Thyroid gland (tissue), 4 donors: Measurements from ENCODE around the gene RGS8. TPM values are rescaled to one million over a fixed set of nuclear protein-coding genes. Genes with fewer than 3 reads are reported as not detected.

ENCODE experiments used
- DNase-seq, 2 donors: peaks; one replicate each; pipeline ENCODE4 v3.0.0-alpha.2; 2019
- H3K27ac ChIP-seq, 3 donors: fragments of 200-600 bp; sonication (generic); 1 replicate in 2 of 3; 2 replicates in 1 of 3; pipeline ENCODE4 v1.5.1; 2016 to 2019; ENCODE audit warnings: mild to moderate bottlenecking in 1 of 3, moderate library complexity in 1 of 3
- H3K27me3 ChIP-seq: fragments of 200-600 bp; sonication (generic); one replicate; pipeline ENCODE4 v1.5.1; 2019
- H3K36me3 ChIP-seq, 2 donors: fragments of 200-600 bp; sonication (generic); one replicate each; pipeline ENCODE4 v1.5.1; 2016 to 2019
- H3K4me1 ChIP-seq, 2 donors: fragments of 200-600 bp; sonication (generic); one replicate each; pipeline ENCODE4 v1.5.1; 2017 to 2019
- H3K4me3 ChIP-seq, 3 donors: fragments of 200-600 bp; sonication (generic); replicated peaks in 1 of 3; 1 replicate in 2 of 3; 2 replicates in 1 of 3; pipeline ENCODE4 v1.5.1; 2016; ENCODE audit warnings: mild to moderate bottlenecking in 1 of 3
- H3K9me3 ChIP-seq: fragments of 200-600 bp; sonication (generic); one replicate; pipeline ENCODE4 v1.5.1; 2017
- POLR2A ChIP-seq, 2 donors: fragments of 450-650 bp; IDR thresholded peaks; one replicate each; pipeline ENCODE4 v1.6.1; 2017; ENCODE audit warnings: antibody characterized with exemption in 2 of 2, mild to moderate bottlenecking in 2 of 2, moderate library complexity in 1 of 2
- WGBS, 2 donors: methylation state at CpG; one replicate each; pipeline ENCODE4 v1.1.5; 2017; 5-methylcytosine and 5-hydroxymethylcytosine counted together
- intact Hi-C: fragments of 100-400 bp; cut with DNase I; formaldehyde crosslinking; loops from one replicate; pipeline ENCODE4 v1.15.1; 2023
- total RNA-seq, 4 donors: library from RNA; depleted of rRNA; stranded (reverse); fragments of >200 nt; gene quantifications; one replicate each; pipeline ENCODE4 v1.2.3, GENCODE V29; 2016
- TF ChIP-seq, protein P1 (sequence below), 6 experiments: fragments of 200-600 bp in 3 of 6; fragments of 450-650 bp in 3 of 6; sonication (generic) in 3 of 6; IDR thresholded peaks; one replicate each; pipeline ENCODE4 v1.5.1; 2016 to 2019; ENCODE audit warnings: antibody characterized with exemption in 6 of 6, mild to moderate bottlenecking in 2 of 6, inconsistent platforms in 1 of 6, moderate library complexity in 1 of 6

RGS8 gene
- total RNA-seq, 4 donors from 2014 or later: 2.4 to 5.9 (median 5.0) TPM

DNA sequence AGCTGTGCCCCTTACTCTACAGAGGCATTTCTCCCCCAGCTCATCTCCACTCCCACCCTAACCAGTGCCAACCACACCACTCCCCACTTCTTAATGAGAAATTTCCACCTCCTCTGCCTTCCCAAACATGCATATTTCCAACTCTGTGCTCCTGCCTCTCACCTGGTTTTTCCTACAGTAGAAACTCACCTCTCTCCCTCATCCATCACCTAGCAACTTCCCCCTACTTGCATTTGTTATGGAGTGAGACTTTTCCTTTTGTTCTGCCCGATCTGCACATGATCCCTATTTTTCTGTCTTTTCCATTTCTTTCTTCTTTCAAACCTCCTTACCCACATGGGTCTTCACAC is 11.9 kb downstream of the RGS8 start:
- DNase-seq: no peak
- Histone ChIP-seq H3K27me3 (no peaks in the 10 kb centered on the region), H3K4me1 (peaks cover 34 to 61% of the 10 kb centered on the region in 2 donors), H3K36me3 (no peaks in the 10 kb centered on the region), H3K4me3 (no peak overlapping the region), H3K27ac (peak overlapping the region in 1 of 3 donors; percentile 80), H3K9me3 (no peaks in the 10 kb centered on the region)
- 81 to 93% methylated on average over 1 of the region's 1 CpG for WGBS, 2 donors
- intact Hi-C loops: loop anchor here (10.0 kb wide), 1 partner anchor 112 kb away; the partner anchor contains the start of gene NPL
- no peak for TF ChIP-seq POLR2A (IDR thresholded peaks at IDR 0.05)
- TF ChIP-seq, protein P1, sequence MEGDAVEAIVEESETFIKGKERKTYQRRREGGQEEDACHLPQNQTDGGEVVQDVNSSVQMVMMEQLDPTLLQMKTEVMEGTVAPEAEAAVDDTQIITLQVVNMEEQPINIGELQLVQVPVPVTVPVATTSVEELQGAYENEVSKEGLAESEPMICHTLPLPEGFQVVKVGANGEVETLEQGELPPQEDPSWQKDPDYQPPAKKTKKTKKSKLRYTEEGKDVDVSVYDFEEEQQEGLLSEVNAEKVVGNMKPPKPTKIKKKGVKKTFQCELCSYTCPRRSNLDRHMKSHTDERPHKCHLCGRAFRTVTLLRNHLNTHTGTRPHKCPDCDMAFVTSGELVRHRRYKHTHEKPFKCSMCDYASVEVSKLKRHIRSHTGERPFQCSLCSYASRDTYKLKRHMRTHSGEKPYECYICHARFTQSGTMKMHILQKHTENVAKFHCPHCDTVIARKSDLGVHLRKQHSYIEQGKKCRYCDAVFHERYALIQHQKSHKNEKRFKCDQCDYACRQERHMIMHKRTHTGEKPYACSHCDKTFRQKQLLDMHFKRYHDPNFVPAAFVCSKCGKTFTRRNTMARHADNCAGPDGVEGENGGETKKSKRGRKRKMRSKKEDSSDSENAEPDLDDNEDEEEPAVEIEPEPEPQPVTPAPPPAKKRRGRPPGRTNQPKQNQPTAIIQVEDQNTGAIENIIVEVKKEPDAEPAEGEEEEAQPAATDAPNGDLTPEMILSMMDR (IDR thresholded peaks at IDR 0.05): no peak

DNA sequence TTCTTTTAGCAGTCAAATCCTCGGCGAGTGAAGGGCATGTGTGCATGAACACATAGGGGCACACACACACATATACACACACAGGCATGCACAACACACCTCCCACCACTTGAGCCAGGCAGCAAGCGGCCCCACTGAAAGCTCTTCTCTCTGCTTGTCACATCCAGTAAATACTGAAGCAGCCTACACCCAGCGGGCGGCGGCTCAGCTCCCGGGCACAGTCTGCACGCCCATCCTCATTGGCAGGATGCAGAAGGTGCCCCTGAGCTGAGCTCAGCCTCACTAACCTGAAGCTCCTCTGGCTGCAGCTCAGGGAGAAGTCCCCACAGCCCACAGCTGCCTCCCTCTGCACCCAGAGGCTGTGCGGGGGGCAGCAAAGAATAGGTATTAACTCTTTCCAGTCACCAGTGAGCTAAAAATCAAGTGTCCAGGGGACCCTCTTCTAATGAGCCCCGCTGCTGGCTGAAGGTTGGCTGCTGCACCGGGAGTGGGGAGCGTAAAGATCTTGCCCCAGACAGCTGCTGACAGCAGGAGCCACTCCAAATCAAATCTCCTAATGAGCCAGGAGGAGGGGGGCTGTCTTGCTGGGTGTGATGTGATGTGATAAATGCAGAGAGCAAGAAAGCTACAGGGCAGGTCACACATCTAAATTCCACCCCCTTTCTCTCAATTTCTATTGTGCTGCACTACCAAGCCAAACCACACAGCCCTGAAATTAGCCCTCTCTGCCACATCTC is 12.5 kb downstream of the RGS8 start:
- Histone ChIP-seq H3K4me1 (peaks cover 34 to 66% of the 10 kb centered on the region in 2 donors), H3K27me3 (no peaks in the 10 kb centered on the region), H3K36me3 (no peaks in the 10 kb centered on the region), H3K4me3 (no peak overlapping the region), H3K27ac (peak overlapping the region; percentile 52 to 80 (median 61)), H3K9me3 (no peaks in the 10 kb centered on the region)
- TF ChIP-seq, protein P1 (IDR thresholded peaks at IDR 0.05): no peak
- TF ChIP-seq POLR2A (IDR thresholded peaks at IDR 0.05): peak in 1 of 2 donors; percentile 54
- 31 to 48% methylated on average over 10 to 12 of the region's 12 CpGs for WGBS, 2 donors
- intact Hi-C loops: loop anchor here (10.0 kb wide), 1 partner anchor 113 kb away; the partner anchor contains the start of gene NPL
- peak; percentile 80 to 83 for DNase-seq

DNA sequence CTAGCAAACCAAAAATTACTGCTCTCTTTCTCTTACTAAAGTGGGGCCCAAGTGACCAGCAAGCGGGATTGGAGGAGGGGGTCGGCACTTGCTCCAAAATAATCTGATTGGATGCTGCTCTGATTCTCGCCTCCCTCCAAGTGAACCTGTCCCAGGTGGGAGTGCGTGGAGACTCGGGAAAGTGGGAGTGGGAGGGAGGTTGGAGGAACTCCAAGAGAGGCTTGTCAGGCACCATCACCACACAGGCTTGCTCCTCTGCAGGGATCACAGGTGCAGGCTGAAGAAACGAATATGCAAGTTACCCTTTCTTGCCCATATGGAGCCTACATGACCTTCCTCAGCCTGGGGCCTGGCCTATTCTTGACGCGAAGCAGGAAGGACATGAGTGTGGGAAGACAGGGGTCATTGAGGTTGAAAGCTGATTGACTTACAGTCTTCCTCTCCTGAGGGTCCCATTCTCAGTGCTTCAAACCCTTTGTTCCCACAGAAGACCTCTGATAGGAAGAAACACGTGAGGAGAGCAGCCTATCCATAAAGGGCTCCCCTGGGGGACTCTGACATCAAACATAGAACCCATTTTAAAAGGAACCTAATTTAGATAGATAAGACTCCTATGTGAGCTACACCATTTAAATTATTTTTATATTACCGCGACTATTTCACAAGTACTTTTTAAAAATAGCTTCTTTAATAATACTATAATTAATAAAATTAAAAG is 14.2 kb downstream of the RGS8 start:
- intact Hi-C loops: loop anchor here (10.0 kb wide), 1 partner anchor 115 kb away; the partner anchor contains the start of gene NPL

DNA sequence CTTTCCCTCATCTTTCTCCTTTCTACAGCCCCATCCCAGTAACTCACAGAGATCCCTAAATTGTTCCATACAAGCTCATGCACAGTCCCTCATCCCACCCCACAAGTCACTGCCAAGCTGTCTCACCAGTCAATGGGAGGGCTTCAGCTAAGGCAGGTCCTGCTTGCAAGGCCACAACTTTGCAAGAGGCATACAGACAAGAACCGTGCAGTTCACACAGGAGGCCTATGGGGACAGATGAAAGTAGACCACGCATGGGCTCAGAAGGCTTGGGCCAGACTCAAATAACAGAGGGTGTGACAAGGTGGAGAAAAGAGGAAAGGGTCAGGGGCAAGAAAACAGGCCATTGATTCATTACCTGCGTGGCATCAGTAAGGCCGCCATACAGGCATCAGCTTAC is 15.1 kb downstream of the RGS8 start:
- Histone ChIP-seq H3K27ac (peak overlapping the region; percentile 3 to 80 (median 61)), H3K27me3 (no peaks in the 10 kb centered on the region), H3K4me1 (peaks cover 24 to 53% of the 10 kb centered on the region in 2 donors), H3K9me3 (no peaks in the 10 kb centered on the region), H3K4me3 (no peak overlapping the region), H3K36me3 (no peaks in the 10 kb centered on the region)
- TF ChIP-seq, protein P1 (IDR thresholded peaks at IDR 0.05): no peak
- no peak for TF ChIP-seq POLR2A (IDR thresholded peaks at IDR 0.05)
- no peak for DNase-seq
- WGBS, 2 donors: 90% methylated on average over 4 of the region's 4 CpGs
- intact Hi-C loops: loop anchor here (10.0 kb wide), 1 partner anchor 54 kb away; no protein-coding TSS in a partner anchor

More for the DNA sequence above, 14.2 kb downstream of the RGS8 start:
- Histone ChIP-seq H3K36me3 (no peaks in the 10 kb centered on the region), H3K27ac (peak overlapping the region; percentile 52 to 80 (median 61)), H3K27me3 (no peaks in the 10 kb centered on the region), H3K4me1 (peaks cover 33 to 62% of the 10 kb centered on the region in 2 donors), H3K4me3 (no peak overlapping the region), H3K9me3 (no peaks in the 10 kb centered on the region)
- WGBS, 2 donors: 90 to 95% methylated on average over 11 of the region's 11 CpGs
- TF ChIP-seq, protein P1 (IDR thresholded peaks at IDR 0.05): no peak
- TF ChIP-seq POLR2A (IDR thresholded peaks at IDR 0.05): no peak
- no peak for DNase-seq
